ENCODE data around the gene IKZF1.

- no peak for TF ChIP-seq PRDM10 (CRISPR knock-in tag; IDR thresholded peaks at IDR 0.05; ENCODE audit: low read depth)
- TF ChIP-seq ZNF496 (CRISPR knock-in tag; IDR thresholded peaks at IDR 0.05; ENCODE audit: insufficient replicate concordance) = no peak
- TF ChIP-seq NR2C2 (CRISPR knock-in tag; IDR thresholded peaks at IDR 0.05; ENCODE audit: borderline replicate concordance) = no peak
- TF ChIP-seq U2AF2 (IDR thresholded peaks at IDR 0.05; ENCODE audit: low read depth, low read length) = no peak
- no peak for TF ChIP-seq ZXDC (CRISPR knock-in tag; IDR thresholded peaks at IDR 0.05)
- TF ChIP-seq POLR2AphosphoS5 (IDR thresholded peaks at IDR 0.05; ENCODE audit: low read depth, low read length) = no peak
- no peak for TF ChIP-seq ZBTB33 (CRISPR knock-in tag; IDR thresholded peaks at IDR 0.05)
- TF ChIP-seq SNAI1 (CRISPR knock-in tag; IDR thresholded peaks at IDR 0.05; ENCODE audit: borderline replicate concordance) = no peak
- TF ChIP-seq ZNF350 (CRISPR knock-in tag; IDR thresholded peaks at IDR 0.05; ENCODE audit: borderline replicate concordance, low read depth) = no peak
Observed at GRCh38 chr7:50370884-50371283, 66.4 kb downstream of the IKZF1 start.
